Right atrium auricular region (tissue), 2 donors: ENCODE measurements around the gene RRP15. TPM values are rescaled to one million over a fixed set of nuclear protein-coding genes. Genes with fewer than 3 reads are reported as not detected.

Experiments used
- DNase-seq: peaks from one replicate; pipeline ENCODE4 v3.0.0-alpha.2; 2019; ENCODE audit warnings: low spot score
- H3K27ac ChIP-seq, 2 donors: fragments of 200-600 bp; sonication (generic); 1 replicate in 1 of 2; 2 replicates in 1 of 2; pipeline ENCODE4 v1.5.1; 2016 to 2019
- H3K27me3 ChIP-seq, 2 donors: fragments of 200-600 bp; sonication (generic); one replicate each; pipeline versions ENCODE4 v1.5.1 to v1.6.0; 2017 to 2019
- H3K36me3 ChIP-seq: fragments of 200-600 bp; sonication (generic); one replicate; pipeline ENCODE4 v1.5.1; 2016
- H3K4me1 ChIP-seq, 2 donors: fragments of 200-600 bp; sonication (generic); one replicate each; pipeline versions ENCODE4 v1.5.1 to v1.6.0; 2017 to 2019
- H3K4me3 ChIP-seq, 2 donors: fragments of 200-600 bp; sonication (generic); 1 replicate in 1 of 2; 2 replicates in 1 of 2; pipeline ENCODE4 v1.5.1; 2017 to 2019; ENCODE audit warnings: mild to moderate bottlenecking in 1 of 2, moderate library complexity in 1 of 2
- H3K9me3 ChIP-seq, 2 donors: fragments of 200-600 bp; sonication (generic); one replicate each; pipeline ENCODE4 v1.5.1; 2019
- CTCF ChIP-seq, 2 donors: fragments of 200-600 bp; sonication (generic); IDR thresholded peaks; one replicate each; pipeline ENCODE4 v1.5.1; 2019; ENCODE audit warnings: antibody characterized with exemption in 2 of 2
- total RNA-seq, 2 donors: library from RNA; depleted of rRNA; stranded (reverse); fragments of >200 nt; gene quantifications; one replicate each; pipeline ENCODE4 v1.1.0, GENCODE V29; 2016

Gene RRP15
- total RNA-seq, 2 donors from 2014 or later, result 5.3 to 6.2 TPM

- no peak overlapping the region for H3K27ac ChIP-seq
- no peaks in the 10 kb centered on the region for H3K36me3 ChIP-seq
- H3K4me3 ChIP-seq, result no peak overlapping the region
- peaks cover 0 to 7% of the 10 kb centered on the region in 2 donors for H3K4me1 ChIP-seq
- no peaks in the 10 kb centered on the region for H3K27me3 ChIP-seq
- no peaks in the 10 kb centered on the region for H3K9me3 ChIP-seq
- no peak for DNase-seq
- TF ChIP-seq CTCF (IDR thresholded peaks at IDR 0.05), result no peak
Observed at GRCh38 chr1:218382261-218382660, 97.2 kb downstream of the RRP15 start.

GRCh38 chr1:218383051-218383450 lies 98.0 kb downstream of the RRP15 start:
- H3K4me1 ChIP-seq, result peaks cover 0 to 7% of the 10 kb centered on the region in 2 donors
- no peak overlapping the region for H3K27ac ChIP-seq
- H3K4me3 ChIP-seq, result no peak overlapping the region
- H3K9me3 ChIP-seq, result no peaks in the 10 kb centered on the region
- no peaks in the 10 kb centered on the region for H3K36me3 ChIP-seq
- TF ChIP-seq CTCF (IDR thresholded peaks at IDR 0.05), result no peak
- H3K27me3 ChIP-seq, result no peaks in the 10 kb centered on the region
- DNase-seq, result no peak

- no peak for TF ChIP-seq CTCF (IDR thresholded peaks at IDR 0.05)
Observed at GRCh38 chr1:218383681-218384080, 98.6 kb downstream of the RRP15 start.

GRCh38 chr1:218384581-218384993 lies 99.5 kb downstream of the RRP15 start:
- Histone ChIP-seq H3K27ac (no peak overlapping the region), H3K4me1 (peaks cover 0 to 7% of the 10 kb centered on the region in 2 donors), H3K27me3 (no peaks in the 10 kb centered on the region), H3K9me3 (no peaks in the 10 kb centered on the region), H3K36me3 (no peaks in the 10 kb centered on the region), H3K4me3 (no peak overlapping the region)
- TF ChIP-seq CTCF (IDR thresholded peaks at IDR 0.05), result no peak
- no peak for DNase-seq

More at GRCh38 chr1:218383681-218384080, 98.6 kb downstream of the RRP15 start:
- H3K4me1 ChIP-seq, result peaks cover 0 to 7% of the 10 kb centered on the region in 2 donors
- H3K36me3 ChIP-seq, result no peaks in the 10 kb centered on the region
- no peak for DNase-seq
- no peaks in the 10 kb centered on the region for H3K9me3 ChIP-seq
- no peak overlapping the region for H3K4me3 ChIP-seq
- no peaks in the 10 kb centered on the region for H3K27me3 ChIP-seq
- H3K27ac ChIP-seq, result no peak overlapping the region

Other genes starting within 250 kb of the RRP15 start
- gene TGFB2, start 60.0 kb downstream of the RRP15 start, total RNA-seq, result 1 to 10 TPM; 4.3 to 8.7 TPM